GM18951 (cell line): ENCODE data around the gene DEPP1.

Experiments used
- POLR2A ChIP-seq: IDR thresholded peaks from 4 replicates; pipeline ENCODE4 v1.6.1; 2011; ENCODE audit warnings: mild to moderate bottlenecking; ENCODE audit not compliant: insufficient read length, insufficient read depth; ENCODE audit errors: extremely low read depth
- in situ Hi-C: fragments of 300-500 bp; cut with MboI; formaldehyde crosslinking; loops from one replicate; pipeline ENCODE4 v1.12.0; 2022; ENCODE audit warnings: low sequenced_read_pairs, mixed read lengths, inconsistent platforms; ENCODE audit not compliant: unreplicated experiment

Gene DEPP1

DNA sequence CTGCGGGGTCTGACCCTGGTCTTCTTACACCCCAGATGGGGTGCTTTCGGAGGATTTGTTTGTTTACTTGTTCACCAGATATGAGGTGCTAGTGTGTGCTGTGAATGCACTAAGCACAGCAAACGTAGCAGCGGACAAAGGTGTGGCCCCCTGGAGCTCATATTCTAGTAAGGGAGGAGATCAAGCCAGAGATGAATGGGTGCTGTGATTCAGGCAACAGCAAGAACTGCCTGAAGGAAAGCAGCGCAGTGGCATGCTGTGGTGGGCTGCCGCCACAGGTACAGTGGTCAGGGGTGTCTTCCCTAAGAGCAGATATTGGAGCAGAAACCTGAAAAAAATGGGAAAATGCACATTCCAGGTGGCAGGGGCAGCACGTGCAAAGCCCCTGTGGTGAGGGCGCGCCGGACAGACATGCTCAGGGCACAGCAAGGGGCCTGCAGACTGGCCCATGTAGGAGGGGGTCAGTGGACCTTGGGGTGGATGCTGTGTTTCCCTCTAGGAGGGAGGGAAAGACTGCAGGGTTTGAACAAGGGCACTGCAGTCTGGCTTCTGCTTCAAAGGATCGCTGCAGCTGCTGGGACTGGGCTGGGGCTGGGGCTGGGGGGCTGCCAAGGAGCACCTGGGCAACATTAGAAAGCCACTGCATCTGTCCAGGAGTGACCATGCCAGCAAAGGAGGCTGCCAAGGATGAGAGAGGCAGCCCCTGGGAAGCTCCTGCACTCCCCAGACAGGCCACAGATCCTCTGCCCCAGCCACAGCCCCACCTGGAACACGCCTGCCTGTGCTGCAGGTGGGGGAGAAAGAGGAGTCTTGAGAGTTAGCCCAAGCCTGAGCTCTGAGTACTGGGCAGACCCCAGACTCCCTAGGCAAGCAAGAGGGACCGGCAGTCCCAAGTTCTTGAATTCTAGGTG lies 927 bp upstream of the DEPP1 start:
- TF ChIP-seq POLR2A, result no peak
- in situ Hi-C loops, result no loop called here

DNA sequence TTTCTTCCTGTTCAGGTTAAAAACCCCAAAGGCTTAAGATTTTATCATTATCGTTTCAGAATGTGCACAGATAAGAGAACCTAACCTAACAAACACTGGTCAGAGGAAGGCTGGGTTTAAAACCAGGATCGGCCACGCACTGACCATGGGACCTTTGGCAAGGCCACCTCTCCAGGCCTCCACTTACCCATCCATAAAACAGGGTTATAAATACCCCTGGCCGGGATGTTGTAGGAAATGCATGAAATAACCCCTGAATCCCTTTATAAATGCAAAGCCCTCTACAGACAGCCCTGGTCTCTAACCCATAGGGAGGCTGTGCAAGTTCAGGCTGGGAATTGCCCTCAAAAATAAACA lies 418 bp downstream of the DEPP1 start:
- TF ChIP-seq POLR2A, result no peak
- in situ Hi-C loops, result no loop called here

DNA sequence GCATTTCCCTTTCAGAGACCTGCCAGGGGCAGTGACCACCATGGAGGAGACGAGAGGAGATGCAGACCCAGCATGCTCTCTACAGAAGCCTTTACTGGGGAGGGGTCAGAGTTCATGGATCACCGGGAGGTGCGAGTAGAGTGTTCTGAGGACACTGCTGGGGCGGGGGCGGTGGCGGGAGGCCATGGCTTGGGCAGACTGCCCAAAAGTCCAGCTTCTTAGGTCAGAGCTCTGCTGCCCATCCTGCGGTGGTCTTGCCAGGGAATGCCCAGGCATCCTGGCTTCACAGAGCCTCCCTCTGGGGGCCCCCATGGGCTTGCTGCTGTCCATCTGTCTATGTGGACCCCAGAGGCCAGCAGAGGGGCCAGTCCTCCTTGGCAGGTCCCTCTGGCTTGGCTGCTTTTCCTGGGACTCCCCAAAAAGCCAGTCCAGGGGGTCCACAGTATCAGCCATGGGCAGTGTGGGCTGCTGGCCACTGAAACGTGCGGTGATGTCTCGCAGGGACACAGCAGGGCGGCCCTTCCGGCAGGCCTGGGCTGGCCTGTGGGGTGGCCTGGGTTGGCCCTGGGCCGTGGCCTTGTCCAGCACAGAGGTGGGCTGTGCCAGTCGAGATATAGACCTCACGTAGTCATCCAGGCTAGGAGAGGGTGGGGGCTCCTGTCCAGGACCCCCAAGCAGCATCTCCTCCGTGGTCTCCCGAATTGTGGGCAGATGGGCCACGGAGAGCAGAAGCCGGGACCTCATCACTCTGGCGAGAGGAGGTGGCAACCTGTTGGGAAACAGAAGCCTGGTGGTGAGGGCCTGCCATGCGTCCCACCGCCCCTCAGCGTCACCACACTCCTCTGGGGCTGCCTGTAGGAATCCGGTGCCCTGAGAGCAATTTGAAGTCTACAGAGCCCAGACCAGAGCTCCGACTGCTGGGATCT lies 1.1 kb downstream of the DEPP1 start:
- in situ Hi-C loops, result no loop called here
- TF ChIP-seq POLR2A, result no peak

- no peak for TF ChIP-seq POLR2A
- in situ Hi-C loops, result no loop called here
Observed at GRCh38 chr10:44976352-44977198, 2.0 kb downstream of the DEPP1 start.

DNA sequence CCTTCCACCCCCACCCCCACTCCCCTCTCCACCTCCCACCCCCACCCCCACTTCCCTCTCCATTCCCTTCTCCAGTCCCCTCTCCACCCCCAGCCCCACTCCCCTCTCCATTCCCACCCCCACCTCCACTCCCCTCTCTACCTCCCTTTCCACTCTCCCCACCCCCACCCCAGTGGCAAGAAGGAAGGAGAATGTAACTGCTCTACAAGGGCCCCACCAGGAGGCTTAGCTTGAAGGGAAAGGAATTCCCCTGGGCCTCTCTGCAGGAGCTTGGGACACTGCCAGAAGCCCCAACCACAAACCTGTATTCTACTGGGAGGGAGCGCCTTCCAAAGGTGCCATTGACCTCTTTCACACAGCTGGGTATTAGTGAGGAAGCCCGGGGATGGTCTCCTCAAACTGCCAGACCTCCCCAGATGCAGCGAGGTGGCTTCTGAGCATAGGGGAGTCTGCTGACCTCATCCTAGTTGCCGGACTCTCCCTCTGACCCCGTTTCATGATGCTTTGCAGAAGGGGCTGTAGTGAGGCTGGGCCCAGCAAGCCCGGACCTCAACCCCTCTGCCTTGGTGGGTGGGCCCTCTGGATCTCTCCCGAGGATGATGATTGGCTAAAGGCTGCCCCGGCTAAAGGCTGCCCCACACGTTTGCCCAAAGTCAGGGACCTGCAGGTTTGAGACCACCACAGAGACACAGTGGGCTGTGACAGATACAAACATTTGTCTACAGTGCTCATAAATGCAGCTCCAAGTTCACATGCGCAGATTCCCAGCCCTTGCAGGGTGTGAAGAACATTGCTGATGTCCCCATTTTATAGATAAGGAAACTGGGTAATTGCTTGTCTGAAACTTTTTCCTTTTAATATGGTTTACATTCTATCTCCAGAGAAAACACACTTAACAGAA lies 2.9 kb downstream of the DEPP1 start:
- in situ Hi-C loops, result no loop called here
- no peak for TF ChIP-seq POLR2A

DNA sequence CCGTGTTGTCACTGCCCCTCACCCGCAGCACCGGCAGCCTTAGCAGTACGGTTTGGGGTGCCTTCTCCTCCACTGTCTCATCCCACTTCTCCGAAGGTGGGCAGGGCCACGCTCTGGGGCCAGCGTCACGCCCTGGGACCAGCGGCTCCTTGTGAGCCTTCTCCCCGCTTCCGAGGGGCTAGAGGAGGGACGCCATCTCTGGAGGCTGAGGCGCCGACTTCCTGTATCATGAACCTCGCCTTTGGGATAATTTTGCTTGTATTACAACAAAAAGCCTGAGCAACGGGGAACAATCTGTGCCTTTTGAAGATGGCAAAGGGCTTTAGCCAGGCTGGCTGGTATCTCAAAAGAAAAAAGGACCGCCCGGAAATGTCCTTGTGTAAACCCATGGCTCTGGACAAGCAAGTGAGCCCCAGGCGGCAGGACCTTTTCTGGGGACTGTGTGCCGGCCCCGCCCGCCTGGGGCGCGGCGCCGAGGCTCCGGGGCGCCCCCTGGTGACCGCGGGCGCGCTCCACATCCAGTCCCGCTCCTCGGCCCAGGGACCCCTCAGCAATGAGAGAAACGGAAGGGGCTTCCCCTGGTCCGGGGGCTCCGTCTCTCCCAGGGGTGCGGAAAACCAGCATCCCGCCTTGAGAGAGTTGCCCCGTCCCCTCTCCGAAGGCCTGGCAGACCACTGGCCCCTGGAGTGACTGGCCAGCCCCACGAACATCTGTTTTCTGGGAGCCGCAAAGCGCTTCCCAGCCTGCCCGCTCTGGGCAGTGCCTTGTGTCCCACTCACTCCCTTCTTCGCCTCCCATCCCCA lies 3.8 kb downstream of the DEPP1 start:
- peak; percentile 44 for TF ChIP-seq POLR2A
- in situ Hi-C loops, result no loop called here

DNA sequence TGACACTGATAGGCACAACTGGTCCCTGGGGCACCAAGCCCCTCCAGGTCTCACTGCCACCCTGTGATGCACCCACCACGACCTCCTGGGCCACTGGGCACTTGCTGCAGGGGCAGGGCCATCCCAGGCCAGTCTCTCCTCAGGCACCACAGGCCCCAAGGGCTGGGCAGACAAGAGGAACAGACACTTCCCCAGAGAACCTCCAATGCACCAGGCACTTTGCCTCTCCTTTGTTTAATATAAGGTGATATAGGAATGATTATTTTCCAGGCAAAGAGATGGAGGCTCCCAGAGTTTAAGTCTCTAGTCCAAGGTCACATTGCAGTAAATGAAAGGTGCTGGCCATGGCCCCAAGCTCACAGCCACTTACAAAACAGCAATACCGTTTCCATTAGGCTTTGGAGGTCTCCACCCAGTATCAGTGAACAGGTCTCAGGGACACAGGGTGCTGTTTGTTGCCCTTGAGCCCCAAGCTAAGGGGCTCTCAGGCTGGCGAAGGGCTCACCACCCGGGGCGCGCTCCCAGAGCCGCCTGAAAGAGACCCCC lies 4.5 kb downstream of the DEPP1 start:
- in situ Hi-C loops, result no loop called here
- no peak for TF ChIP-seq POLR2A

DNA sequence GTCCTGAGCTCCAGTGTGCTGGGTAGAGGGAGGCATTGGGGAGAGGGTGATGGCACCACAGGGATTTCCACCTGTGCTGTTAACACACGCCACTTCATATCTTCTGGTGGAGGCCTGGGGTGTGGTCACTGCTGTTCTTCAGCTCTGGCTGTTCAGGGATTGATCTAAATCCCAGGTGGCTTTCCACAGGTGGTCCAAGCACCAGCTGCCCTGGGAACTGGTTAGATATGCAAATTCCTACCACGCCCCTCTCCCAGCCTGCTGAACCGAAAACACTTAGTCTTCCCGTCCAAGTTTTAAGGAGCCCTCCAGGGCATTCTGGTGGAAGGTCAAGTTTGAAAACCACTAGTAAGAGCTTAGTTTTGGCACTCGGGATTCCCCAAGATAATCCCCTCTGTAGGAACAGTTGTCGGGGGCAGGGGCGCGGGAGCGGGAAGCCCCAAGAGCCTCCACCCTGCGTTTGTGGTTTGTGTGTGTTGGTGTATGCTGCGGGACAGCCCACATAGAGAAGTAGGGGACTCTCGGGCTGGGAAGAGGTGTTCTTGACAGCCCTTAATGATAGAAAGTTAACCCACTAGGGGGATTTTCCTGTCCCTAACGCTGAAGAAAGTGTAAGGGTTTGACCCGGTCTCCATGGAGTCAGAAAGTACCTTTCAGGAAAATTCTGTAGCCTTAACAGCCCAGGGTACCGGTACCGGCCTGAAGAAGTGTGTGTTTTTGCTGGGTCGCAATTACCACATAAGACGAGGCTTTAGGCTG lies 5.1 kb downstream of the DEPP1 start:
- no peak for TF ChIP-seq POLR2A
- in situ Hi-C loops, result no loop called here

DNA sequence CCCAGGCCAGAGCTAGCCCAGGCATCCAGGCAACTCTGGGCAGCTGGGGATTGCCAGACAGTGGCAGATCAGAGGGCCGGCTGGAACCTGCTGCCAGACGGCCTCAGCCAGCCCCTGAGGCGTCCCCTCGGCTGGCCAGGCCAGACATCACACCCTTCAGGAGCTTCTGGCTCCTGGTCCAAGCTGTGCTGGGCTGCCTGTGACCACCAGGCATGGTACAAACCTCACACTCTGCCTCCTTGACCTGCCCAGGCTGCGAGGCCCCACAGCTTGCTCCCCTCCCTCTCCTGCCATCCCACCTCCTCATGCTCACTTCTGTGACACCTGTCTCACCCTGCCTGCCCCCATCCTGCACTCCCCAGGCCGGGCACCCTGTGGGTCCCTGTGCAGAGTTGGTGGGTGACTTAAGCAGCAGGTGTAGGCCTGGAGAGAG lies 5.7 kb downstream of the DEPP1 start:
- no peak for TF ChIP-seq POLR2A
- in situ Hi-C loops, result no loop called here
